Measurements from ENCODE around the gene NPFF. TPM values are rescaled to one million over a fixed set of nuclear protein-coding genes. Genes with fewer than 3 reads are reported as not detected.

NPFF gene
- total and polyA plus RNA-seq, 3 experiments from 2014 or later: not detected

DNA sequence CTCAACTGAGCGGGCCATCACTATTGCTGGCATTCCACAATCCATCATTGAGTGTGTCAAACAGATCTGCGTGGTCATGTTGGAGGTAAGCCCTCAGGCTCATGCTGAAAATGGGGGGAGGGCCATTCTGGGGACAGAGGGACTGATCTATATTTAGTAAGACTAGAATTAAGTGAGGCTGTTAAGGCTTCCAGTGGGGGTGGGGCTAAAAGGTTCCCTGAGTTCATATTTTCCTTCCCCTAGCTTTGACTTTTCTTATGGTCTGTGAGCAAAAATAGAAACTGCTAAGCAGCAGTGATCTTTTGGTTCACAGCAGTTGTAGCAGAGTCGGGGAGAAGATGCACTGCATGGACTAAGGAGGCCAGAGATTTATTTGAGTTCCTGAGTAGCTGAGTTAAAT is 46.2 kb downstream of the NPFF start:
- H3K27ac Mint-ChIP-seq: peak overlapping the region in 2 of 8 donors; percentile 47 to 78
- POLR2A ChIA-PET: no interaction called here

DNA sequence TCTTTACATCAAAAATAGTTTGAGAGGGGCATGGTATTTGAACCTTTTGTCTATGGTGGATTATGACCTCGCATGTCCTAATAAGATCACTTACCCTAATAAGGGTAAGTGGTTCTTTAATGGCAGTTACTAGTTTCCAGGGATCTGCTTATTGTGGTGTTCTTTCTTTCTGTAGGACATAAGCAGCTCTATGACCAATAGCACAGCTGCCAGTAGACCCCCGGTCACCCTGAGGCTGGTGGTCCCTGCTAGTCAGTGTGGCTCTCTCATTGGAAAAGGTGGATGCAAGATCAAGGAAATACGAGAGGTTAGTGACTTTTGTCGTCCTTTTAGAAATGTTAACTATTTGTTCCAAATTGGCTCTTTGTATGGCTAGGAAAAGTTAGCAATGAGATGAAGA is 48.2 kb downstream of the NPFF start:
- Histone ChIP-seq H3K9me3 (ENCODE audit: low read length) (no peaks in the 10 kb centered on the region), H3K27me3 (ENCODE audit: insufficient read depth, low read length, poor library complexity, severe bottlenecking) (no peaks in the 10 kb centered on the region), H3K4me1 (ENCODE audit: insufficient read depth, low read length) (peaks cover 26% of the 10 kb centered on the region), H3K4me3 (ENCODE audit: low read length) (no peak overlapping the region), H3K27ac (ENCODE audit: low read depth, low read length) (no peak overlapping the region), H3K36me3 (ENCODE audit: insufficient read depth, low read length) (peaks cover 83% of the 10 kb centered on the region)
- peaks cover 23 to 93% (median 43%) of the 10 kb centered on the region in 3 donors for H3K36me3 Mint-ChIP-seq
- no peak for DNase-seq
- H3K27ac Mint-ChIP-seq: peak overlapping the region in 2 of 8 donors; percentile 52 to 70
- POLR2A ChIA-PET: interaction anchor here (0.5 kb wide), 1 partner anchor 279 kb away, joined by 3 read pairs; the partner anchor contains the start of gene ZNF740
- H3K27me3 Mint-ChIP-seq: no peaks in the 10 kb centered on the region
- H3K4me1 Mint-ChIP-seq: peaks cover 39 to 53% (median 41%) of the 10 kb centered on the region in 3 donors
- H3K4me3 Mint-ChIP-seq: peak overlapping the region in 1 of 7 donors; percentile 63
- CTCF ChIA-PET: interaction anchor here (1.4 to 1.6 kb wide), 2 partner anchors 10 to 22 kb away, joined by 3 to 4 read pairs; no protein-coding TSS in a partner anchor
- no peaks in the 10 kb centered on the region for H3K9me3 Mint-ChIP-seq

More for the DNA sequence above, 46.2 kb downstream of the NPFF start:
- Mint-ChIP-seq H3K36me3 (peaks cover 23 to 92% (median 37%) of the 10 kb centered on the region in 3 donors), H3K9me3 (no peaks in the 10 kb centered on the region), H3K4me3 (no peak overlapping the region), H3K27me3 (no peaks in the 10 kb centered on the region), H3K4me1 (peaks cover 32 to 46% (median 34%) of the 10 kb centered on the region in 3 donors)
- H3K36me3 ChIP-seq (ENCODE audit: insufficient read depth, low read length): peaks cover 82% of the 10 kb centered on the region
- H3K27ac ChIP-seq (ENCODE audit: low read depth, low read length): no peak overlapping the region
- H3K9me3 ChIP-seq (ENCODE audit: low read length): no peaks in the 10 kb centered on the region
- H3K4me1 ChIP-seq (ENCODE audit: insufficient read depth, low read length): peaks cover 23% of the 10 kb centered on the region
- no peak overlapping the region for H3K4me3 ChIP-seq (ENCODE audit: low read length)
- no peak for DNase-seq
- no peaks in the 10 kb centered on the region for H3K27me3 ChIP-seq (ENCODE audit: insufficient read depth, low read length, poor library complexity, severe bottlenecking)
- CTCF ChIA-PET: interaction anchor here (0.6 kb wide), 1 partner anchor 32 kb away, joined by 3 read pairs; no protein-coding TSS in a partner anchor

Other genes with a start within 250 kb of the NPFF start
- 10 to 100 TPM; 58.4 to 63.4 TPM for gene ESPL1, start 239.2 kb downstream of the NPFF start, total RNA-seq
- not detected for gene ESPL1, start 239.2 kb downstream of the NPFF start, polyA plus RNA-seq
- 100 to 1,000 TPM; 380 to 385 TPM for gene PFDN5, start 211.9 kb downstream of the NPFF start, total RNA-seq
- gene PFDN5, start 211.9 kb downstream of the NPFF start, polyA plus RNA-seq: 1,325 TPM
- 10 to 100 TPM; 81.1 to 82.5 TPM for gene MYG1, start 207.8 kb downstream of the NPFF start, total RNA-seq
- gene MYG1, start 207.8 kb downstream of the NPFF start, polyA plus RNA-seq: 67.9 TPM
- 10 to 100 TPM; 77.9 to 79.7 TPM for gene AAAS, start 185.9 kb downstream of the NPFF start, total RNA-seq
- 38.9 TPM for gene AAAS, start 185.9 kb downstream of the NPFF start, polyA plus RNA-seq
- not detected for gene SP7, start 171.1 kb downstream of the NPFF start, total RNA-seq
- gene SP7, start 171.1 kb downstream of the NPFF start, polyA plus RNA-seq: not detected
- 10 to 100 TPM; 61.1 to 63.3 TPM for gene SP1, start 127.3 kb downstream of the NPFF start, total RNA-seq
- 6.6 TPM for gene SP1, start 127.3 kb downstream of the NPFF start, polyA plus RNA-seq
- not detected for gene AMHR2, start 83.6 kb downstream of the NPFF start, total RNA-seq
- gene AMHR2, start 83.6 kb downstream of the NPFF start, polyA plus RNA-seq: not detected
- gene PRR13, start 65.8 kb downstream of the NPFF start, total RNA-seq: 100 to 1,000 TPM; 234 to 236 TPM
- 602 TPM for gene PRR13, start 65.8 kb downstream of the NPFF start, polyA plus RNA-seq
- gene PCBP2, start 55.4 kb downstream of the NPFF start, total RNA-seq: 1,000 to 10,000 TPM in 1 of 2 experiments, 100 to 1,000 TPM in 1; 995 to 1,025 TPM
- gene PCBP2, start 55.4 kb downstream of the NPFF start, polyA plus RNA-seq: 104 TPM
- gene MAP3K12, start 8.0 kb downstream of the NPFF start, total RNA-seq: 10 to 100 TPM; 11.9 TPM
- 6.9 TPM for gene MAP3K12, start 8.0 kb downstream of the NPFF start, polyA plus RNA-seq
- 10 to 100 TPM; 62.1 to 65.1 TPM for gene TARBP2, start 6.2 kb downstream of the NPFF start, total RNA-seq
- gene TARBP2, start 6.2 kb downstream of the NPFF start, polyA plus RNA-seq: 26.3 TPM
- 10 to 100 TPM; 27.6 to 28.1 TPM for gene ATF7, start 118.9 kb upstream of the NPFF start, total RNA-seq
- 13.4 TPM for gene ATF7, start 118.9 kb upstream of the NPFF start, polyA plus RNA-seq
- gene ATP5MC2, start 168.6 kb upstream of the NPFF start, total RNA-seq: 100 to 1,000 TPM; 342 to 350 TPM
- gene ATP5MC2, start 168.6 kb upstream of the NPFF start, polyA plus RNA-seq: 529 TPM
- 10 to 100 TPM; 29.5 to 31.4 TPM for gene CALCOCO1, start 220.0 kb upstream of the NPFF start, total RNA-seq
- 73.9 TPM for gene CALCOCO1, start 220.0 kb upstream of the NPFF start, polyA plus RNA-seq
- gene CISTR, start 244.5 kb upstream of the NPFF start, total RNA-seq: not detected
- gene CISTR, start 244.5 kb upstream of the NPFF start, polyA plus RNA-seq: not detected